GM19351 (cell line): Measurements from ENCODE around the gene SERPINE1.
"Not testable (repeated sequence)": the region's sequence is repeated elsewhere in the genome, so short reads cannot be mapped to it uniquely, and the experiment has no call there.

Source experiments
- ATAC-seq: cut with Tn5 transposase; IDR thresholded peaks from one replicate; pipeline ENCODE4 v1.9.1; 2021; ENCODE audit warnings: mild to moderate bottlenecking, moderate library complexity; ENCODE audit not compliant: unreplicated experiment

SERPINE1 gene

GRCh38 chr7:101100858-101101847, 25.8 kb upstream of the SERPINE1 start:
- no peak for ATAC-seq

- no peak for ATAC-seq
Measured at GRCh38 chr7:101102026-101102425, 24.9 kb upstream of the SERPINE1 start.

- not testable (repeated sequence) for ATAC-seq
Measured at GRCh38 chr7:101103701-101104100, 23.2 kb upstream of the SERPINE1 start.

GRCh38 chr7:101104193-101104713, 22.7 kb upstream of the SERPINE1 start:
- ATAC-seq: no peak

DNA sequence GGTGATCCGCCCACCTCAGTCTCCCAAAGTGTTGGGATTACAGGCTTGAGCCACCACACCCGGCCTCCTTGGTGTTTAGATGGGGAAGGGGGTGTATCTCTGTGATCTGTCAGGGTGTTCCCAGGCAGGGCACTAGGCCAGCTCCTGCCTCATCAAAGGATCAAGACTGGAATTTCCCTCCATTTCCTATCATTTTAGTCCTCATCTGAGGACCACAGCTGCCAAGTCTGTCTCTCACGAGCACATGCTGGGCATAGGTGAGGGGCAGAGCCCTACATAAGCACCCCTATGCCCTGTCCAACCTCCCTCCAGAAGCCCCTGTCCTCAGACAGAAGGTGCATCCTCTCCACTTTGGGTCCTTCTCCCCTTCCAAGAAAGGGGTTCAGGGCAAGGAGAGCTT, 22.1 kb upstream of the SERPINE1 start:
- no peak for ATAC-seq

DNA sequence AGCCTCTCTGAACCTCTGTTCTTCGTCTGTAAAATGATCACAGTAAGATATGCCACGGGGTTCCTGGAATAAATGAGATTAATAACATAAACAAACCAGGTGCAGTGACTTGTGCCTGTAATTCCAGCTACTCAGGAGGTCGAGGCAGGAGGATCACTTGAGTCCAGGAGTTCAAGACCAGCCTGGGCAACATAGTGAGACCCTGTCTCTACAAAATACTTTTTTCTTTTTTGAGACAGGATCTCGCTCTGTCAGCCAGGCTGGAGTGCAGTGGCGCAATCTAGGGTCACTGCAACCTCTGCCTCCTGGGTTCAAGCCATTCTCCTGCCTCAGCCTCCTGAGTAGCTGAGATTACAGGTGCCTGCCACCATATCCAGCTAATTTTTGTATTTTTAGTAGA, 21.7 kb upstream of the SERPINE1 start:
- not testable (repeated sequence) for ATAC-seq

- no peak for ATAC-seq
Measured at GRCh38 chr7:101106386-101106785, 20.5 kb upstream of the SERPINE1 start.

- no peak for ATAC-seq
Measured at GRCh38 chr7:101108330-101108857, 18.5 kb upstream of the SERPINE1 start.

DNA sequence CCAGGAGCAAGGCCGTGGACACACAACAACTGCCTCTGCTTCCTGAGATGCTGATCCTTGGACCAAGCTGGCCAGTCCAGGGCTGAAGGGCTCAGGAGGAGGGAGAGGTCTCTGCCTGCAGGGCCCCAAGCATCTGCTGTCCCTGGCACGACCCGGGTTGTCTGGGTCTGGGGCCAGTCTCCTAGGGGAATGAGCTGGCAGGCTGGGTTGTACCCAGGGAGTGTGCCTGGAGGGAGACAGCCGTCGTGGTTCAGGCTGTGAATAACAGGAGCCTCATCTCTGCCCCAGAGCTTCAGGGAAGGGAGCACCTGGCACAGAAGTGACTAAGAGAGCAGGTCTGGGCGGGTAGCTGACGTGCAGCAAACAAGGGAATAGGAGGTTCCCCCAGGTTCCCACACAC, 17.9 kb upstream of the SERPINE1 start:
- ATAC-seq: no peak

DNA sequence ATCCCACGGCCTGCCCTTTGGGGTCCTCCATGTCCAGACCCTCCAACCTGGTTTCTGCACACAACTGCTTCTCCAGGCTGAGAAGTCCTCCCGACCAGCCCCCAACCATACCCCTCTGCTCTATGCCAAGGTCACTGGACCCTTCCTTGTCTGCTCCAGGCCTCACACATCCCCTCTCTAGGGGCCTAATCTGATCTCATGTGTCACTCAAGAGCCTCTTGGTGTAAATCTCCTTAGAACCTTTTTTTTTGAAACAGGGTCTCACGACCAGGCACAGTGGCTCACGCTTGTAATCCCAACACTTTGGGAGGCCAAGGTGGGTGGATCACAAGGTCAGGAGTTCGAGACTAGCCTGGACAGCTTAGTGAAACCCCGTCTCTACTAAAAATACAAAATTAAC, 17.5 kb upstream of the SERPINE1 start:
- no peak for ATAC-seq

DNA sequence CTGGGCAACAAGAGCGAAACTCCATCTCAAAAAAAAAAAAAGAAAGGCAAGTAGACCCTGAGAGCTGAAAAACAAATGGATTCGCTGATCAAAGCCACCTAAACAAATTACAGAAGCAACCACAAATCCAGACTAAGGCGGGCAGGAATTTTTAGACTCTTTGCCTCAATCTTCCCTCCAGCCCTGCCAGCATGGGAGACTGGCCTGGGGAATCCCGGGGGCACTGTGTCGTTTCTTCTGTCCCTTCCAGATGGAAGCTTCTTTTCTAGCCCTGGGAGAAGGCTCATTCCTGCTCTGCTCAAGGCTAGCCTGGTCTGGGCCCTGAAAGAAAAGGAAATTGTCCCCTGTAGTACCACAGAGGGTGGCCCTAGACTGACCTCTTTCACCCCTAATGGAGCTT, 15.6 kb upstream of the SERPINE1 start:
- ATAC-seq: no peak

- ATAC-seq: no peak
Measured at GRCh38 chr7:101112233-101112632, 14.7 kb upstream of the SERPINE1 start.

GRCh38 chr7:101113140-101113539, 13.8 kb upstream of the SERPINE1 start:
- ATAC-seq: not testable (repeated sequence)

DNA sequence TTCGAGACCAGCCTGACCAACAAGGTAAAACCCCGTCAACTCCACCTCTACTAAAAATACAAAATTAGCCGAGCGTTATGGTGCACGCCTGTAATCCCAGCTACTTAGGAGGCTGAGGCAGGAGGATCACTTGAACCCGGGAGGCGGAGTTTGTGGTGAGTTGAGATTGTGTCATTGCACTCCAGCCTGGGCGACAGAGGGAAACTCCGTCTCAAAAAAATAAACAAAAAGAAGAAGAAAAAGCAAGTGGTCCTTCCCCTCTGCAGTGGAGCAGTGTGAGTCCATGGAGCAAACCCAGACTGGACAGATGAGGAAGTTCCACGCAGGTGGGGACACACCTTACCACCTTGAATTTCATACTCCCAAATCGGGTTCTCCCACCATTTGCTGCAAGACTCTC, 13.1 kb upstream of the SERPINE1 start:
- no peak for ATAC-seq

- ATAC-seq: no peak
Measured at GRCh38 chr7:101114492-101114891, 12.4 kb upstream of the SERPINE1 start.

- ATAC-seq: no peak
Measured at GRCh38 chr7:101115215-101115614, 11.7 kb upstream of the SERPINE1 start.

- no peak for ATAC-seq
Measured at GRCh38 chr7:101116898-101117297, 10.0 kb upstream of the SERPINE1 start.

- ATAC-seq: no peak
Measured at GRCh38 chr7:101118856-101119255, 8.0 kb upstream of the SERPINE1 start.

GRCh38 chr7:101119876-101120275, 7.0 kb upstream of the SERPINE1 start:
- no peak for ATAC-seq

DNA sequence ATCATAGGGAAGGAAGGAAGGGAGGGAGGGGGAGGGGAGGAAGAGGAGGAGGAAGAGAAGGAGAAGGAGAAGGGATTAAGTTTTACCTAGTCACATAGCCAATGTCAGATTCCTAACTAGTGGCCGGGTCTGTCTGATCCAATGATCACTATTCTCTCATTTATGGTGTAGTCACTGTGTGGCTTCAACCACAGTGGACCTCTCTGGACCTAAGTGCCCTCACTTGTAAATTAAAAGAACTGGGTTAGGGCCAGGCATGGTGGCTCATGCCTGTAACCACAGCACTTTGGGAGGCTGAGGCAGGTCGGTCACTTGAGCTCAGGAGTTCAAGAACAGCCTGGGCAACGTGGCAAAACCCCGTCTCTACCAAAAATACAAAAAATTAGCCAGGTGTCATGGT, 6.6 kb upstream of the SERPINE1 start:
- no peak for ATAC-seq

GRCh38 chr7:101121631-101121990, 5.3 kb upstream of the SERPINE1 start:
- not testable (repeated sequence) for ATAC-seq
